ENCODE measurements around the gene KLF7. TPM values are rescaled to one million over a fixed set of nuclear protein-coding genes. Genes with fewer than 3 reads are reported as not detected.

Gene KLF7
- total and polyA plus RNA-seq, 9 donors: 9.5 to 68.1 (median 31.8) TPM

GRCh38 chr2:207097278-207097677 lies 68.5 kb downstream of the KLF7 start:
- no peak for DNase-seq
- H3K4me3 ChIP-seq: no peak overlapping the region
- no peak for TF ChIP-seq EP300 (IDR thresholded peaks at IDR 0.05)
- TF ChIP-seq POLR2A (IDR thresholded peaks at IDR 0.05): no peak
- TF ChIP-seq, protein P1, sequence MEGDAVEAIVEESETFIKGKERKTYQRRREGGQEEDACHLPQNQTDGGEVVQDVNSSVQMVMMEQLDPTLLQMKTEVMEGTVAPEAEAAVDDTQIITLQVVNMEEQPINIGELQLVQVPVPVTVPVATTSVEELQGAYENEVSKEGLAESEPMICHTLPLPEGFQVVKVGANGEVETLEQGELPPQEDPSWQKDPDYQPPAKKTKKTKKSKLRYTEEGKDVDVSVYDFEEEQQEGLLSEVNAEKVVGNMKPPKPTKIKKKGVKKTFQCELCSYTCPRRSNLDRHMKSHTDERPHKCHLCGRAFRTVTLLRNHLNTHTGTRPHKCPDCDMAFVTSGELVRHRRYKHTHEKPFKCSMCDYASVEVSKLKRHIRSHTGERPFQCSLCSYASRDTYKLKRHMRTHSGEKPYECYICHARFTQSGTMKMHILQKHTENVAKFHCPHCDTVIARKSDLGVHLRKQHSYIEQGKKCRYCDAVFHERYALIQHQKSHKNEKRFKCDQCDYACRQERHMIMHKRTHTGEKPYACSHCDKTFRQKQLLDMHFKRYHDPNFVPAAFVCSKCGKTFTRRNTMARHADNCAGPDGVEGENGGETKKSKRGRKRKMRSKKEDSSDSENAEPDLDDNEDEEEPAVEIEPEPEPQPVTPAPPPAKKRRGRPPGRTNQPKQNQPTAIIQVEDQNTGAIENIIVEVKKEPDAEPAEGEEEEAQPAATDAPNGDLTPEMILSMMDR (IDR thresholded peaks at IDR 0.05): no peak
- intact Hi-C loops (cut with DNase I): no loop called here
- WGBS, 3 donors: 50 to 63% (median 53%) methylated on average over 4 of the region's 4 CpGs
- no peaks in the 10 kb centered on the region for H3K27me3 ChIP-seq
- H3K4me1 ChIP-seq (ENCODE audit: insufficient read depth): peaks cover 1% of the 10 kb centered on the region
- H3K9me3 ChIP-seq: no peaks in the 10 kb centered on the region
- H3K36me3 ChIP-seq: no peaks in the 10 kb centered on the region
- no peak overlapping the region for H3K27ac ChIP-seq

GRCh38 chr2:207095963-207096362 lies 69.8 kb downstream of the KLF7 start:
- no peaks in the 10 kb centered on the region for H3K36me3 ChIP-seq
- H3K9me3 ChIP-seq: no peaks in the 10 kb centered on the region
- no peak overlapping the region for H3K4me3 ChIP-seq
- H3K27me3 ChIP-seq: no peaks in the 10 kb centered on the region
- TF ChIP-seq POLR2A (IDR thresholded peaks at IDR 0.05) (no peak), EP300 (IDR thresholded peaks at IDR 0.05) (no peak)
- TF ChIP-seq, protein P1 (IDR thresholded peaks at IDR 0.05): no peak
- H3K4me1 ChIP-seq (ENCODE audit: insufficient read depth): no peaks in the 10 kb centered on the region
- 73 to 82% (median 75%) methylated on average over 6 of the region's 6 CpGs for WGBS, 3 donors
- no peak for DNase-seq
- no peak overlapping the region for H3K27ac ChIP-seq
- intact Hi-C loops (cut with DNase I): no loop called here

DNA sequence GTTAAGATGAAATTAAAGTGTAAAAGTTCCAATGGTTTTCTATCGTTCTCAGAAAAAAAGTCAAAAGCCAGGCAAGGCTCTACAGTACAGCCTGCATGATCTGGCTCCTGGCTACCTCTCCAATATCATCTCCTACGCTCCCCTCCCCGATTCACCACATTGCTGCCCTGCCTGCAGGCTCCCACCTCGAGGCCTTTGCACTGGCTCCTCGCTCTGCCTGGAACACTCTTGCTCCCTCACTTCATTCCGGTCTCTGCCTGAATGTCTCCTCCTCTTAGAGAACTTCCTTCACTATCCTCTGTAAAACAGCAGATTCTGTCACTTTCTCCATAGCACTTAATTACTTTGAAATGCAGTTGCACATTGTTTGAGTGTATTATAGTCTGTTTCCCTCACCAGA lies 72.5 kb downstream of the KLF7 start:
- Histone ChIP-seq H3K27ac (no peak overlapping the region), H3K9me3 (no peaks in the 10 kb centered on the region), H3K27me3 (no peaks in the 10 kb centered on the region), H3K36me3 (no peaks in the 10 kb centered on the region), H3K4me1 (ENCODE audit: insufficient read depth) (peaks cover 3% of the 10 kb centered on the region), H3K4me3 (no peak overlapping the region)
- no peak for TF ChIP-seq EP300 (IDR thresholded peaks at IDR 0.05)
- TF ChIP-seq POLR2A (IDR thresholded peaks at IDR 0.05): no peak
- TF ChIP-seq, protein P1 (IDR thresholded peaks at IDR 0.05): no peak
- WGBS, 3 donors: 93 to 95% (median 95%) methylated on average over 6 of the region's 6 CpGs
- intact Hi-C loops (cut with DNase I): loop anchor here in 1 of 4 donors (5.0 kb wide), 1 partner anchor 256 kb away; no protein-coding TSS in a partner anchor
- no peak for DNase-seq

GRCh38 chr2:207092818-207093217 lies 72.9 kb downstream of the KLF7 start:
- Histone ChIP-seq H3K27me3 (no peaks in the 10 kb centered on the region), H3K9me3 (no peaks in the 10 kb centered on the region)
- TF ChIP-seq POLR2A (IDR thresholded peaks at IDR 0.05) (no peak), EP300 (IDR thresholded peaks at IDR 0.05) (no peak)
- TF ChIP-seq, protein P1 (IDR thresholded peaks at IDR 0.05): no peak

More at GRCh38 chr2:207092818-207093217, 72.9 kb downstream of the KLF7 start:
- H3K4me3 ChIP-seq: no peak overlapping the region
- DNase-seq: no peak
- peaks cover 3% of the 10 kb centered on the region for H3K4me1 ChIP-seq (ENCODE audit: insufficient read depth)
- H3K27ac ChIP-seq: no peak overlapping the region
- H3K36me3 ChIP-seq: no peaks in the 10 kb centered on the region
- intact Hi-C loops (cut with DNase I): loop anchor here in 1 of 4 donors (5.0 kb wide), 1 partner anchor 256 kb away; no protein-coding TSS in a partner anchor
